Endothelial cell of umbilical vein (primary cell): ENCODE results near the gene TOLLIP. TPM values are rescaled to one million over a fixed set of nuclear protein-coding genes. Genes with fewer than 3 reads are reported as not detected.

Experiments used
- BruUV-seq: library from RNA; stranded (reverse); fragments of 400-500 nt; replicated peaks from 2 replicates; lab custom pipeline; 2021; lab: Mats Ljungman, UMichigan
- CTCF ChIA-PET: fragments of 300-600, 350-600 bp; sonication (Branson Sonifier 250); formaldehyde crosslinking; loops from one replicate; lab custom pipeline; 2021; ENCODE audit warnings: antibody characterized with exemption, inconsistent platforms; lab: Charles Lee
- POLR2A ChIA-PET: fragments of 300-600, 350-600 bp; sonication (Branson Sonifier 250); formaldehyde crosslinking; loops from one replicate; lab custom pipeline; 2021; ENCODE audit warnings: antibody characterized with exemption, inconsistent platforms; lab: Charles Lee
- DNase-seq: peaks from one replicate; pipeline ENCODE4 v3.0.0-alpha.2; 2011; ENCODE audit warnings: low read depth, low spot score
- FAIRE-seq: peaks from 2 replicates; lab custom pipeline; 2011; peaks lifted over from hg19 to GRCh38; lab: Jason Lieb, UNC
- H2AFZ ChIP-seq: 2 replicates; pipeline ENCODE4 v1.6.0; 2012; ENCODE audit warnings: low read depth, low read length, control low read depth, inconsistent platforms
- H3K27ac ChIP-seq: 2 replicates; pipeline ENCODE4 v1.5.1; 2011; ENCODE audit warnings: low read depth, mild to moderate bottlenecking, control low read depth, low read length, moderate library complexity; ENCODE audit not compliant: insufficient read depth
- H3K27me3 ChIP-seq, 2 experiments: 2 replicates each; pipeline versions ENCODE4 v1.6.0 to v1.6.1; 2011; ENCODE audit warnings: low read length in 2 of 2, mixed read lengths in 1 of 2; ENCODE audit not compliant: control insufficient read depth in 2 of 2, insufficient read depth in 2 of 2
- H3K36me3 ChIP-seq, 2 experiments: 2 replicates in 1 of 2; 3 replicates in 1 of 2; pipeline ENCODE4 v1.5.1; 2011; ENCODE audit warnings: low read length in 2 of 2, mild to moderate bottlenecking in 1 of 2, moderate library complexity in 1 of 2; ENCODE audit not compliant: control insufficient read depth in 2 of 2, insufficient read depth in 2 of 2; ENCODE audit errors: extremely low read depth in 1 of 2
- H3K4me1 ChIP-seq: 3 replicates; pipeline ENCODE4 v1.5.1; 2011; ENCODE audit warnings: mild to moderate bottlenecking, low read length; ENCODE audit not compliant: control insufficient read depth, insufficient read depth; ENCODE audit errors: extremely low read depth
- H3K4me2 ChIP-seq: 2 replicates; pipeline ENCODE4 v1.6.1; 2011; ENCODE audit warnings: low read length, control low read depth, mixed read lengths; ENCODE audit not compliant: insufficient read depth
- H3K4me3 ChIP-seq, 3 experiments: fragments of 200-600 bp in 1 of 3; sonication (generic), shearing (Covaris generic) in 1 of 3; replicated peaks in 1 of 3; 2 replicates each; pipeline ENCODE4 v1.5.1; 2011 to 2016; ENCODE audit warnings: control low read depth in 3 of 3, low read length in 3 of 3, mild to moderate bottlenecking in 2 of 3, inconsistent platforms in 1 of 3, low read depth in 1 of 3, moderate library complexity in 1 of 3; ENCODE audit not compliant: insufficient read depth in 1 of 3
- H3K79me2 ChIP-seq: 2 replicates; pipeline ENCODE4 v1.6.0; 2012; ENCODE audit warnings: low read length, inconsistent platforms; ENCODE audit not compliant: control insufficient read depth, insufficient read depth
- H3K9ac ChIP-seq: replicated peaks from 2 replicates; pipeline ENCODE3; 2011; ENCODE audit warnings: low read length, control low read depth; ENCODE audit not compliant: insufficient read depth; ENCODE audit errors: extremely low read depth
- H3K9me1 ChIP-seq: replicated peaks from 3 replicates; pipeline ENCODE4 v1.6.0; 2011; ENCODE audit warnings: mild to moderate bottlenecking, low read length; ENCODE audit not compliant: control insufficient read depth, insufficient read depth; ENCODE audit errors: extremely low read depth
- H3K9me3 ChIP-seq: replicated peaks from 2 replicates; pipeline ENCODE4 v1.5.1; 2012; ENCODE audit warnings: low read length, inconsistent platforms; ENCODE audit not compliant: control insufficient read depth, insufficient read depth
- H4K20me1 ChIP-seq: replicated peaks from 2 replicates; pipeline ENCODE3; 2011; ENCODE audit warnings: mild to moderate bottlenecking, low read length; ENCODE audit not compliant: control insufficient read depth, insufficient read depth; ENCODE audit errors: extremely low read depth
- CTCF ChIP-seq, 2 donors: IDR thresholded peaks; 1 replicate in 1 of 2; 2 replicates in 1 of 2; pipeline ENCODE4 v1.5.1; 2011; ENCODE audit warnings: low read length in 2 of 2, mild to moderate bottlenecking in 2 of 2, moderate library complexity in 2 of 2, control low read depth in 1 of 2, inconsistent platforms in 1 of 2, low read depth in 1 of 2; ENCODE audit not compliant: insufficient read depth in 1 of 2; ENCODE audit errors: extremely low read depth in 1 of 2
- EZH2 ChIP-seq: IDR thresholded peaks from 2 replicates; pipeline ENCODE4 v1.6.1; 2012; ENCODE audit warnings: borderline replicate concordance, low read depth, mild to moderate bottlenecking, moderate library complexity, low read length, inconsistent platforms; ENCODE audit not compliant: severe bottlenecking
- FOS ChIP-seq: IDR thresholded peaks from 2 replicates; pipeline ENCODE4 v1.6.1; 2011; ENCODE audit warnings: mild to moderate bottlenecking, low read length, moderate library complexity, borderline replicate concordance; ENCODE audit not compliant: insufficient read depth
- GATA2 ChIP-seq: IDR thresholded peaks from 2 replicates; pipeline ENCODE4 v1.7.0; 2011; ENCODE audit warnings: low read depth, mild to moderate bottlenecking, moderate library complexity, mixed read lengths, low read length; ENCODE audit not compliant: insufficient read length, insufficient read depth
- JUN ChIP-seq: IDR thresholded peaks from 2 replicates; pipeline ENCODE4 v1.6.1; 2011; ENCODE audit warnings: borderline replicate concordance, low read depth; ENCODE audit not compliant: insufficient read length, insufficient read depth
- MAX ChIP-seq: IDR thresholded peaks from 2 replicates; pipeline ENCODE4 v1.6.1; 2011; ENCODE audit not compliant: insufficient read depth, insufficient read length
- MYC ChIP-seq: IDR thresholded peaks from one replicate; pipeline ENCODE4 v1.6.1; 2011; ENCODE audit warnings: mild to moderate bottlenecking, low read depth, low read length
- POLR2A ChIP-seq: IDR thresholded peaks from 2 replicates; pipeline ENCODE4 v1.6.1; 2012; ENCODE audit warnings: low read depth, mild to moderate bottlenecking, control low read depth, low read length
- POLR2AphosphoS5 ChIP-seq: IDR thresholded peaks from 2 replicates; pipeline ENCODE4 v1.6.1; 2012; ENCODE audit warnings: low read depth, mild to moderate bottlenecking, control low read depth, low read length, moderate library complexity; ENCODE audit not compliant: insufficient read depth
- dilution Hi-C: fragments of 300-500 bp; cut with MboI; formaldehyde crosslinking; loops from one replicate; pipeline ENCODE4 v1.15.0; 2019; ENCODE audit warnings: low sequenced_read_pairs; ENCODE audit not compliant: extremely low pct_ligation_motif_present
- intact Hi-C: fragments of 100-400 bp; cut with micrococcal nuclease; formaldehyde crosslinking; loops from one replicate; pipeline ENCODE4 v1.10.0; 2022
- polyA plus RNA-seq, 4 experiments: library from polyadenylated mRNA; depleted of rRNA in 3 of 4; stranded (reverse) in 3 of 4; unstranded in 1 of 4; fragments of >200 nt; gene quantifications; 2 replicates each; pipeline versions ENCODE4 v1.2.1 to v1.2.3, GENCODE V29; 2011 to 2012; ENCODE audit warnings: missing spikeins in 1 of 4
- total RNA-seq: library from RNA; stranded (reverse); gene quantifications from 2 replicates; pipeline ENCODE4 v1.2.3, GENCODE V29; 2021

TOLLIP gene
- total and polyA plus RNA-seq, 2 donors (not counting 3 experiments of a cell fraction or from before 2014, with no cell fraction given), result 49.6 to 64.8 TPM

GRCh38 chr11:1260620-1261019 lies 48.8 kb downstream of the TOLLIP start:
- no peaks in the 10 kb centered on the region for H3K79me2 ChIP-seq
- no peak overlapping the region for H3K27ac ChIP-seq
- H3K9me1 ChIP-seq, result no peaks in the 10 kb centered on the region
- H2AFZ ChIP-seq, result no peak overlapping the region
- H3K36me3 ChIP-seq, result no peaks in the 10 kb centered on the region
- dilution Hi-C loops (no loop called here), intact Hi-C loops (loop anchor here (5.0 kb wide), 2 partner anchors 127 to 312 kb away; partner anchors contain the start of genes BRSK2 and DUSP8)
- peaks cover 4% of the 10 kb centered on the region for H3K4me1 ChIP-seq
- H3K4me3 ChIP-seq, result no peak overlapping the region
- TF ChIP-seq JUN, result no peak
- no peak for TF ChIP-seq FOS
- TF ChIP-seq POLR2AphosphoS5, result no peak
- no peak for TF ChIP-seq GATA2
- TF ChIP-seq POLR2A, result no peak
- no peak for TF ChIP-seq MYC
- no peaks in the 10 kb centered on the region for H4K20me1 ChIP-seq
- H3K9me3 ChIP-seq, result no peaks in the 10 kb centered on the region
- CTCF ChIA-PET, result no interaction called here
- H3K27me3 ChIP-seq, result no peaks in the 10 kb centered on the region
- no peak overlapping the region for H3K9ac ChIP-seq
- POLR2A ChIA-PET, result no interaction called here
- BruUV-seq, result no TSS peak
- no peak for FAIRE-seq
- no peak overlapping the region for H3K4me2 ChIP-seq
- DNase-seq, result no peak

GRCh38 chr11:1260023-1260501 lies 49.4 kb downstream of the TOLLIP start:
- Histone ChIP-seq H3K9me3 (no peaks in the 10 kb centered on the region), H3K79me2 (no peaks in the 10 kb centered on the region), H3K4me2 (no peak overlapping the region), H3K36me3 (no peaks in the 10 kb centered on the region), H3K4me1 (peaks cover 4% of the 10 kb centered on the region), H2AFZ (no peak overlapping the region), H3K27ac (no peak overlapping the region), H3K4me3 (no peak overlapping the region), H3K27me3 (no peaks in the 10 kb centered on the region), H3K9me1 (no peaks in the 10 kb centered on the region), H4K20me1 (no peaks in the 10 kb centered on the region), H3K9ac (no peak overlapping the region)
- dilution Hi-C loops (no loop called here), intact Hi-C loops (loop anchor here (5.0 kb wide), 2 partner anchors 127 to 312 kb away; partner anchors contain the start of genes BRSK2 and DUSP8)
- POLR2A ChIA-PET, result no interaction called here
- CTCF ChIA-PET, result no interaction called here
- no peak for TF ChIP-seq CTCF (IDR thresholded peaks at IDR 0.05; ENCODE audit: extremely low read depth in 1 of 2, insufficient read depth in 1 of 2, low read depth in 1 of 2, low read length in 2 of 2)
- TF ChIP-seq MAX, result no peak
- no peak for TF ChIP-seq GATA2
- TF ChIP-seq EZH2, result no peak
- no peak for TF ChIP-seq POLR2AphosphoS5
- no peak for TF ChIP-seq POLR2A
- DNase-seq (no peak), FAIRE-seq (no peak)
- BruUV-seq, result no TSS peak
